HUES64 (cell line): Measurements from ENCODE around the gene JMJD4.

Experiments used
- H3K27ac ChIP-seq: 2 replicates; pipeline ENCODE4 v1.7.0; 2013; ENCODE audit warnings: low read depth, low read length, inconsistent platforms
- H3K27me3 ChIP-seq: 2 replicates; pipeline ENCODE4 v1.6.1; 2013; ENCODE audit warnings: mild to moderate bottlenecking, low read length; ENCODE audit not compliant: insufficient read depth
- H3K36me3 ChIP-seq: 2 replicates; pipeline ENCODE4 v1.6.1; 2013; ENCODE audit warnings: mild to moderate bottlenecking, low read length; ENCODE audit not compliant: insufficient read depth
- H3K4me1 ChIP-seq: 2 replicates; pipeline ENCODE4 v1.6.1; 2013; ENCODE audit warnings: mild to moderate bottlenecking, low read length, moderate library complexity; ENCODE audit not compliant: insufficient read depth
- H3K4me3 ChIP-seq: 2 replicates; pipeline ENCODE4 v1.5.1; 2013; ENCODE audit warnings: mild to moderate bottlenecking, low read length, moderate library complexity
- H3K9ac ChIP-seq: 2 replicates; pipeline ENCODE4 v1.6.1; 2013; ENCODE audit warnings: mild to moderate bottlenecking, low read depth, low read length
- H3K9me3 ChIP-seq: 2 replicates; pipeline ENCODE4 v1.6.1; 2013; ENCODE audit warnings: low read depth, low read length; ENCODE audit not compliant: insufficient read depth
- WGBS: fragments of 150-250, 120-280 bp; methylation state at CpG from one replicate; pipeline ENCODE4 v1.1.7; 2013; ENCODE audit warnings: missing lambda C conversion rate; 5-methylcytosine and 5-hydroxymethylcytosine counted together

JMJD4 gene

DNA sequence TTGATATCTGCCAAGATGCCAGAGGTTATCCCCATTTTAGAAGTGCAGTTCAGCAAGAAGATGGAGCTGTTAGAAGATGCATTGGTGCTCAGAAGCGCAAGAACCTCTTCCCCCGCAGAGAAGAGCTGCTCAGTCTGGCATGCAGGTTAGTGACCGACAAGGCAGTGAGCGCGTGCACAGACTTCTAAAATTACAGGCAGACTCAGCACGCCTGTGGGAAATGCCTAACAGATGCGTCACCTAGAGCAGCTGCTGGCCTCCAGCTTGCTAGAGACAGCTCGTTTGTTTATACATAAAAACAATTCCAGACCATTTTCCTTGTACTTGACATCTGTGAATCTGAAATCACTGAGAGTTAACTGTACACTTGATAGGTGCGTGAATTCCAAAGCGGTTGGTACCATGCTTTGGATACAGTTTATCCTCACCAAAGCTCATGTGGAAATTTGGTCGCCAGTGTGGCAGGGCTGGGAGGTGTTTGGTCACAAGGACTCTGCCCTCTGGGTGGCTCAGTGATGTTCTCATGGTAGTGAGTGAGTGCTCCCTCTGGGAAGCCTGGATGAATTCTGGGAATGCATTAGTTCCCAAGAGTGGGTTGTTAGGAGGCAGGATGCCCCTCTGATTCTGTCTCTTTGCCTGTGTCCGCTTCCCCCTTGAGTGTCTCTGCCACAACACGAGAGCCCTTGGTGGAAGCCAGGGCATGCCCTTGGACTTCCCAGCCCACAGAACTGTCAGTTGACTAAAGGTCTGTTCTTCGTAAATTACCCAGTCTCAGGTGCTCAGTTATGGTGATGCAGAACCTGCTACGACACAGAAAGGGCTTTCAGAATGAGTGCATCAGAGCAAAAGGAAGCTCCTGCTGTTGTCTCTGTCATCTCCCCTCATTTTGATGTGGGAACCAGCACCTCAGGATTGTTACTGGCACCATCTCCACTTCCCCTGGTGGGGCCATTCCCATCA lies 24.5 kb upstream of the JMJD4 start:
- 94% methylated on average over 15 of the region's 15 CpGs for WGBS
- no peak overlapping the region for H3K27ac ChIP-seq
- H3K36me3 ChIP-seq = peaks cover 54% of the 10 kb centered on the region
- no peak overlapping the region for H3K4me3 ChIP-seq
- H3K4me1 ChIP-seq = peaks cover 3% of the 10 kb centered on the region; the same call in 1 of the 2 replicates
- no peaks in the 10 kb centered on the region for H3K9me3 ChIP-seq
- H3K9ac ChIP-seq = no peak overlapping the region
- no peaks in the 10 kb centered on the region for H3K27me3 ChIP-seq

DNA sequence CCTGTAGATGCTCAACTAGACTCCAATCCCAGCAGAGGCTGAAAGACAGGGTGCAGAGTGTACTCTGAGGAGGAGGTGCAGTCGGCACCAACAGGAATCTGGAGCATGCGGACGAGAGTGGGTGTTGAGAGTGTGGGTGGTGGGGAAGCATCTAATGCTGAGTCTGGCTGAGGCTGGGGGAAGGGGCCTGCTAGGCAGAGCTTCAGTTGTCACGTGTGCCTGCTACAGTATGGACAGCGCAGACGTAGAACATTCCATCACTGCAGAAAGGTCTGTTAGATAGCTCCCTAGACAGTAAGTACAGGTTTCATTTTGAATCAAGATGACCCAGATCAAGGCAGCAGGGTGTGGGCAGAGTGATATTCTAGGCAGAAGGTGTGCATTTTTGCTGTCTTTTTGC lies 23.3 kb upstream of the JMJD4 start:
- H3K27ac ChIP-seq = no peak overlapping the region
- H3K27me3 ChIP-seq = no peaks in the 10 kb centered on the region
- peaks cover 3% of the 10 kb centered on the region; the same call in 1 of the 2 replicates for H3K4me1 ChIP-seq
- no peak overlapping the region for H3K9ac ChIP-seq
- 94% methylated on average over 6 of the region's 6 CpGs for WGBS
- no peak overlapping the region for H3K4me3 ChIP-seq
- H3K9me3 ChIP-seq = no peaks in the 10 kb centered on the region
- peaks cover 52% of the 10 kb centered on the region for H3K36me3 ChIP-seq

DNA sequence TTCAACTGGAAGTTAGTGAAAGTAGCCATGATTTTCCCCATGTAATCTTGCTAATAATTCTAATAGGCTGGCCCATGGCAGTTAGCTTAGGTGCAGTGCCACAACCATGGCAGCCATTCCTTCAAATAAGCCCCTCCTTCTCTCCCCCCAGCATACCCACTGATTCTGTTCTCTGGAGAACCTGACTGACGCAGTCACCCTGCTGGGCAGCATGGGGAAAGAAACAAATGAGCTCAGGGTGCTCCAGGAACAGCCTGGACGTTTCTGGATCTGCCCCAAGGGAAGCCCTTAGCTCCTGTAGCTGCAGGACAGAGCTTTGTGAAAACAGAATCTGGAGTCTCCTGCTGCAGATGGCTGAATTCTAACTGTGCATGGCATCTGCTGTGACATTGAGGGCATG lies 22.7 kb upstream of the JMJD4 start:
- no peak overlapping the region for H3K4me3 ChIP-seq
- WGBS = 83% methylated on average over 2 of the region's 2 CpGs
- H3K27ac ChIP-seq = no peak overlapping the region
- peaks cover 3% of the 10 kb centered on the region; the same call in 1 of the 2 replicates for H3K4me1 ChIP-seq
- peaks cover 57% of the 10 kb centered on the region for H3K36me3 ChIP-seq
- H3K27me3 ChIP-seq = no peaks in the 10 kb centered on the region
- H3K9me3 ChIP-seq = no peaks in the 10 kb centered on the region
- H3K9ac ChIP-seq = no peak overlapping the region

- Histone ChIP-seq H3K4me3 (no peak overlapping the region), H3K36me3 (peaks cover 55% of the 10 kb centered on the region), H3K27ac (no peak overlapping the region), H3K27me3 (no peaks in the 10 kb centered on the region), H3K4me1 (no peaks in the 10 kb centered on the region), H3K9me3 (no peaks in the 10 kb centered on the region), H3K9ac (no peak overlapping the region)
- 95% methylated on average over 13 of the region's 13 CpGs for WGBS
Observed at GRCh38 chr1:227756172-227756959, 21.3 kb upstream of the JMJD4 start.

DNA sequence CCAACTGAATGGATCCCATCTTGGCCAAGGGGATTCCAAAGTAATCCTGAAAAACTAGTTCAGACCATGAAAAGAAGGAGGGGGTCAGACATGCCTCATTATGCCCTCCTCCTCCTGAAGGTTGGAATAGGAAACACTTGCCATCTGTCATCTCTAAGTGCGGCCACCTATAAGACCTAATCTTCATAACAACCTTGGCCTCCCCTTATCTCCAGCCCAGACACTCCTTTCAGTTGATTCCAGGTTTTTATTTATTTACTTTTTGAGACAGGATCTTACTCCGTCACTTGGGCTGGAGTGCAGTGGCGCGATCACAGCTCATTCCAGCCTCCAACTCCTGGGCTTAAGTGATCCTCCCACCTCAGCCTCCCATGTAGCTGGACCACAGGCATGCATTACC lies 19.9 kb upstream of the JMJD4 start:
- Histone ChIP-seq H3K27me3 (no peaks in the 10 kb centered on the region), H3K4me1 (no peaks in the 10 kb centered on the region), H3K9ac (no peak overlapping the region), H3K36me3 (peaks cover 48% of the 10 kb centered on the region), H3K27ac (no peak overlapping the region), H3K4me3 (no peak overlapping the region), H3K9me3 (no peaks in the 10 kb centered on the region)
- WGBS = 95% methylated on average over 4 of the region's 4 CpGs

- Histone ChIP-seq H3K27ac (no peak overlapping the region), H3K27me3 (no peaks in the 10 kb centered on the region), H3K9me3 (no peaks in the 10 kb centered on the region), H3K4me3 (no peak overlapping the region), H3K4me1 (no peaks in the 10 kb centered on the region), H3K36me3 (peaks cover 47% of the 10 kb centered on the region), H3K9ac (no peak overlapping the region)
- WGBS = 90% methylated on average over 7 of the region's 7 CpGs
Observed at GRCh38 chr1:227753999-227754711, 19.1 kb upstream of the JMJD4 start.

GRCh38 chr1:227749916-227750710 lies 15.0 kb upstream of the JMJD4 start:
- Histone ChIP-seq H3K27me3 (no peaks in the 10 kb centered on the region), H3K27ac (no peak overlapping the region), H3K9ac (no peak overlapping the region), H3K4me1 (no peaks in the 10 kb centered on the region), H3K9me3 (no peaks in the 10 kb centered on the region), H3K4me3 (no peak overlapping the region), H3K36me3 (peaks cover 43% of the 10 kb centered on the region)
- WGBS = 95% methylated on average over 19 of the region's 19 CpGs

DNA sequence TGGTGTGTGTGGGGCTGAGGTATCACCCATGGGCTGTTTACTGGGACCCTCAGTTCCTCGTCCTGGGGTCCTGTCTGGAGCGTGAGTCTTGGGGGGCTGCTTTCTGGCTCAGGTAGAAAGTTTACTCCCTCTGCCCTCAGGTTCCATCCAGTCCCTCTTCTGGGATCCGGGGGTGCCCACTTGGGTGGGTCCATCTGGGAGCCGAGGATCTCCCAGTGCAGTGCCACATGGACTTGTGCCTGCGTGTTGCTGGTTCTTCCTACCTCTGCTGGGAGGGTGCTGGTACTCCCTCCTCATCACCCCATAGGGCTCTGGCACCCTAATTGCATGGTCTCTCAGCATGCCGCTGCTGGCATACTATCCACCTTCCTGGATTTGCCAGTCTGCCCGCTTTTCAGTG lies 14.1 kb upstream of the JMJD4 start:
- no peak overlapping the region for H3K27ac ChIP-seq
- no peaks in the 10 kb centered on the region for H3K27me3 ChIP-seq
- no peak overlapping the region for H3K4me3 ChIP-seq
- no peak overlapping the region for H3K9ac ChIP-seq
- no peaks in the 10 kb centered on the region for H3K4me1 ChIP-seq
- H3K36me3 ChIP-seq = peaks cover 43% of the 10 kb centered on the region
- H3K9me3 ChIP-seq = no peaks in the 10 kb centered on the region
- whole genome bisulfite sequencing = 97% methylated on average over 7 of the region's 7 CpGs

- Histone ChIP-seq H3K4me1 (no peaks in the 10 kb centered on the region), H3K9ac (no peak overlapping the region), H3K36me3 (peaks cover 40% of the 10 kb centered on the region), H3K27ac (no peak overlapping the region), H3K27me3 (no peaks in the 10 kb centered on the region), H3K9me3 (no peaks in the 10 kb centered on the region), H3K4me3 (no peak overlapping the region)
- 97% methylated on average over 6 of the region's 7 CpGs for WGBS
Observed at GRCh38 chr1:227748496-227749182, 13.5 kb upstream of the JMJD4 start.

DNA sequence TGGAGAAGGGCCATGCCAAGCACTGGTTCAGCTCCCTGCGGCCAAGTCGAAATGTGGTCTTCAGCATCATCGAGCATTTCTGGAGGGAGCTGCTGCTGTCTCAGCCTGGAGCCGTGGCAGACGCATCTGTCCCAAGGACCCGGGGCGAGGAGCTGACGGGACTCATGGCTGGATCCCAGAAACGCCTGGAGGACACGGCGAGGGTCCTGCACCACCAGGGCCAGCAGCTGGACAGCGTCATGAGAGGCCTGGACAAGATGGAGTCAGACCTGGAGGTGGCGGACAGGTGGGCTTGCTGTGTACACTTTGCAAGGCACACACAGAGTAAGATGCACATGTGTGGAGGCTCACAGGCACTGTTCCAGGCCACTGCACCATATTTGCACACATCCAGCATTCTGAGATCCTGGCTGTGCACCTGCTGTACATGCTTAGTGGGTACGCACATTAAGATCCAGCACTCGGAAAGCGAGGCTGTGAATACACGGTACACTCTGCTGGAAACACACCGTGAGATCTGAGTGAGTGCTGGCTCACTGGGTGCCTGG lies 12.9 kb upstream of the JMJD4 start:
- Histone ChIP-seq H3K4me1 (no peaks in the 10 kb centered on the region), H3K9ac (no peak overlapping the region), H3K9me3 (no peaks in the 10 kb centered on the region), H3K27me3 (no peaks in the 10 kb centered on the region), H3K4me3 (no peak overlapping the region), H3K27ac (no peak overlapping the region), H3K36me3 (peaks cover 37% of the 10 kb centered on the region)
- 93% methylated on average over 18 of the region's 18 CpGs for WGBS
